Measurements from ENCODE around the gene SIRT4.

The SIRT4 gene

GRCh38 chr12:120278137-120279069, 23.7 kb upstream of the SIRT4 start:
- DNase-seq (ENCODE audit: low read depth in 2 of 2): no peak

GRCh38 chr12:120283318-120283717, 18.8 kb upstream of the SIRT4 start:
- no peak for DNase-seq (ENCODE audit: low read depth in 2 of 2)

- DNase-seq (ENCODE audit: low read depth in 2 of 2): no peak
Measured at GRCh38 chr12:120284381-120284780, 17.7 kb upstream of the SIRT4 start.

GRCh38 chr12:120286768-120287490, 15.2 kb upstream of the SIRT4 start:
- DNase-seq (ENCODE audit: low read depth in 2 of 2): no peak

GRCh38 chr12:120287491-120287890, 14.6 kb upstream of the SIRT4 start:
- DNase-seq (ENCODE audit: low read depth in 2 of 2): no peak

GRCh38 chr12:120290609-120291305, 11.4 kb upstream of the SIRT4 start:
- no peak for DNase-seq (ENCODE audit: low read depth in 2 of 2)

GRCh38 chr12:120292411-120292660, 9.8 kb upstream of the SIRT4 start:
- no peak for DNase-seq (ENCODE audit: low read depth in 2 of 2)

GRCh38 chr12:120292661-120293531, 9.2 kb upstream of the SIRT4 start, which contains the start of gene RNU4-1:
TSS of gene RNU4-1 (minus strand) at chr12:120293237.
- peak in 1 of 2 donors; percentile 57 for DNase-seq (ENCODE audit: low read depth in 2 of 2)

- DNase-seq (ENCODE audit: low read depth in 2 of 2): no peak
Measured at GRCh38 chr12:120314220-120314619, 12.1 kb downstream of the SIRT4 start.

GRCh38 chr12:120316798-120317223, 14.7 kb downstream of the SIRT4 start:
- no peak for DNase-seq (ENCODE audit: low read depth in 2 of 2)

- DNase-seq (ENCODE audit: low read depth in 2 of 2): peak; percentile 100
Measured at GRCh38 chr12:120317224-120318105, 15.3 kb downstream of the SIRT4 start.

GRCh38 chr12:120321382-120322202, 19.5 kb downstream of the SIRT4 start:
- no peak for DNase-seq (ENCODE audit: low read depth in 2 of 2)

GRCh38 chr12:120323772-120324171, 21.7 kb downstream of the SIRT4 start:
- DNase-seq (ENCODE audit: low read depth in 2 of 2): no peak

GRCh38 chr12:120324841-120325417, 22.8 kb downstream of the SIRT4 start:
- DNase-seq (ENCODE audit: low read depth in 2 of 2): no peak

- no peak for DNase-seq (ENCODE audit: low read depth in 2 of 2)
Measured at GRCh38 chr12:120327593-120327992, 25.5 kb downstream of the SIRT4 start, which contains the start of gene PLA2G1B. TSS of gene PLA2G1B (minus strand) at chr12:120327779. CDS start at chr12:120327753, 26 bp downstream.

- no peak for DNase-seq (ENCODE audit: low read depth in 2 of 2)
Measured at GRCh38 chr12:120328228-120328627, 26.1 kb downstream of the SIRT4 start.

GRCh38 chr12:120331390-120331789, 29.3 kb downstream of the SIRT4 start:
- DNase-seq (ENCODE audit: low read depth in 2 of 2): no peak

- no peak for DNase-seq (ENCODE audit: low read depth in 2 of 2)
Measured at GRCh38 chr12:120332041-120332440, 29.9 kb downstream of the SIRT4 start.

- no peak for DNase-seq (ENCODE audit: low read depth in 2 of 2)
Measured at GRCh38 chr12:120332523-120332922, 30.4 kb downstream of the SIRT4 start.

All from stimulated activated CD8-positive, alpha-beta memory T cell treated with anti-CD3 and anti-CD28 coated beads, Interleukin-2, amount 100 ng/mL, for 1 hour (primary cell).